Body of pancreas (tissue), 4 donors: ENCODE measurements around the gene PCBP2. TPM values are rescaled to one million over a fixed set of nuclear protein-coding genes. Genes with fewer than 3 reads are reported as not detected.

Experiments used
- ATAC-seq: fragments of 150-250 bp; one replicate; pipeline ENCODE4 v1.9.1; 2016
- DNase-seq, 4 donors: peaks; one replicate each; pipeline ENCODE4 v3.0.0-alpha.2; 2019
- H3K27ac ChIP-seq, 4 donors: fragments of 200-600 bp; sonication (generic); 1 replicate in 3 of 4; 2 replicates in 1 of 4; pipeline versions ENCODE4 v1.5.1 to v1.6.1; 2016 to 2019; ENCODE audit warnings: mild to moderate bottlenecking in 1 of 4, mixed read lengths in 1 of 4, moderate library complexity in 1 of 4
- H3K27me3 ChIP-seq, 2 donors: fragments of 200-600 bp; sonication (generic); one replicate each; pipeline ENCODE4 v1.6.0; 2016; ENCODE audit warnings: mild to moderate bottlenecking in 1 of 2
- H3K36me3 ChIP-seq, 2 donors: fragments of 200-600 bp; sonication (generic); replicated peaks in 1 of 2; 2 replicates each; pipeline ENCODE4 v1.5.1; 2016; ENCODE audit warnings: low read depth in 2 of 2; ENCODE audit not compliant: insufficient read depth in 1 of 2
- H3K4me1 ChIP-seq: fragments of 200-600 bp; sonication (generic); one replicate; pipeline ENCODE4 v1.6.0; 2016
- H3K4me3 ChIP-seq, 2 donors: fragments of 200-600 bp; sonication (generic); 1 replicate in 1 of 2; 2 replicates in 1 of 2; pipeline ENCODE4 v1.5.1; 2016 to 2019
- H3K9me3 ChIP-seq, 3 donors: fragments of 200-600 bp; sonication (generic); 1 replicate in 2 of 3; 2 replicates in 1 of 3; pipeline ENCODE4 v1.5.1; 2016
- CTCF ChIP-seq, 7 experiments: fragments of 450-650 bp in 4 of 7; fragments of 200-600 bp in 3 of 7; sonication (generic) in 3 of 7; IDR thresholded peaks; one replicate each; pipeline ENCODE4 v1.5.1; 2016 to 2019; ENCODE audit warnings: antibody characterized with exemption in 7 of 7
- POLR2A ChIP-seq, 3 donors: fragments of 450-650 bp; IDR thresholded peaks; one replicate each; pipeline ENCODE4 v1.6.1; 2016; ENCODE audit warnings: antibody characterized with exemption in 3 of 3, mild to moderate bottlenecking in 2 of 3
- WGBS, 2 donors: methylation state at CpG; one replicate each; pipeline ENCODE4 v1.1.5; 2017; 5-methylcytosine and 5-hydroxymethylcytosine counted together
- intact Hi-C: fragments of 100-400 bp; cut with DNase I; formaldehyde crosslinking; loops from one replicate; pipeline ENCODE4 v1.15.1; 2023
- total RNA-seq, 2 donors: library from RNA; depleted of rRNA; stranded (reverse); fragments of >200 nt; gene quantifications; one replicate each; pipeline ENCODE4 v1.1.0, GENCODE V29; 2016

The PCBP2 gene
- total RNA-seq, 2 donors from 2014 or later, result 226 to 308 TPM

- Histone ChIP-seq H3K27me3 (no peaks in the 10 kb centered on the region), H3K4me1 (no peaks in the 10 kb centered on the region), H3K4me3 (no peak overlapping the region), H3K9me3 (no peaks in the 10 kb centered on the region), H3K27ac (no peak overlapping the region), H3K36me3 (peaks cover 10 to 35% of the 10 kb centered on the region in 2 donors)
- TF ChIP-seq CTCF (IDR thresholded peaks at IDR 0.05) (no peak), POLR2A (IDR thresholded peaks at IDR 0.05) (no peak)
- DNase-seq (no peak), ATAC-seq (no peak)
- intact Hi-C loops, result no loop called here
- WGBS, 2 donors, result 78 to 80% methylated on average over 2 of the region's 2 CpGs
Observed at GRCh38 chr12:53515291-53515680, 63.4 kb downstream of the PCBP2 start.

GRCh38 chr12:53516758-53517455 lies 65.0 kb downstream of the PCBP2 start:
- DNase-seq (no peak), ATAC-seq (no peak)
- intact Hi-C loops, result no loop called here
- H3K9me3 ChIP-seq, result no peaks in the 10 kb centered on the region
- 79 to 85% methylated on average over 10 to 13 of the region's 13 CpGs for WGBS, 2 donors
- TF ChIP-seq CTCF (IDR thresholded peaks at IDR 0.05) (no peak), POLR2A (IDR thresholded peaks at IDR 0.05) (no peak)
- no peak overlapping the region for H3K27ac ChIP-seq
- peaks cover 10 to 45% of the 10 kb centered on the region in 2 donors for H3K36me3 ChIP-seq
- H3K27me3 ChIP-seq, result no peaks in the 10 kb centered on the region
- H3K4me1 ChIP-seq, result no peaks in the 10 kb centered on the region
- no peak overlapping the region for H3K4me3 ChIP-seq

- WGBS, 2 donors, result 76 to 77% methylated on average over 5 of the region's 5 CpGs
- Histone ChIP-seq H3K4me1 (no peaks in the 10 kb centered on the region), H3K27ac (no peak overlapping the region), H3K4me3 (no peak overlapping the region), H3K36me3 (peaks cover 10 to 57% of the 10 kb centered on the region in 2 donors), H3K27me3 (no peaks in the 10 kb centered on the region), H3K9me3 (no peaks in the 10 kb centered on the region)
- no peak for TF ChIP-seq POLR2A (IDR thresholded peaks at IDR 0.05)
- TF ChIP-seq CTCF (IDR thresholded peaks at IDR 0.05), result no peak
- intact Hi-C loops, result no loop called here
- no peak for ATAC-seq
- DNase-seq, result no peak
Observed at GRCh38 chr12:53518381-53518780, 66.5 kb downstream of the PCBP2 start.

- intact Hi-C loops, result no loop called here
- peaks cover 0 to 46% of the 10 kb centered on the region in 2 donors for H3K36me3 ChIP-seq
- no peak overlapping the region for H3K27ac ChIP-seq
- no peak for DNase-seq
- 86 to 93% methylated on average over 3 of the region's 3 CpGs for WGBS, 2 donors
- no peaks in the 10 kb centered on the region for H3K27me3 ChIP-seq
- no peak for ATAC-seq
- no peaks in the 10 kb centered on the region for H3K9me3 ChIP-seq
- H3K4me1 ChIP-seq, result no peaks in the 10 kb centered on the region
- H3K4me3 ChIP-seq, result no peak overlapping the region
- TF ChIP-seq POLR2A (IDR thresholded peaks at IDR 0.05) (no peak), CTCF (IDR thresholded peaks at IDR 0.05) (no peak)
Observed at GRCh38 chr12:53523131-53523530, 71.2 kb downstream of the PCBP2 start.

GRCh38 chr12:53524476-53524875 lies 72.6 kb downstream of the PCBP2 start:
- peaks cover 0 to 43% of the 10 kb centered on the region in 2 donors for H3K36me3 ChIP-seq
- H3K4me1 ChIP-seq, result no peaks in the 10 kb centered on the region
- H3K27me3 ChIP-seq, result no peaks in the 10 kb centered on the region
- 89 to 97% methylated on average over 5 to 13 of the region's 13 CpGs for WGBS, 2 donors
- ATAC-seq (no peak), DNase-seq (no peak)
- H3K9me3 ChIP-seq, result no peaks in the 10 kb centered on the region
- intact Hi-C loops, result no loop called here
- H3K27ac ChIP-seq, result no peak overlapping the region
- H3K4me3 ChIP-seq, result no peak overlapping the region
- no peak for TF ChIP-seq POLR2A (IDR thresholded peaks at IDR 0.05)
- no peak for TF ChIP-seq CTCF (IDR thresholded peaks at IDR 0.05)
